Adipocyte (in vitro differentiated cells): Measurements from ENCODE around the gene ALG13.
A peak's percentile ranks its signal among the peaks of the same experiment; 100 is the strongest.

Source experiments
- DNase-seq: peaks from one replicate; pipeline ENCODE4 v3.0.0-alpha.2; 2015; ENCODE audit warnings: low read depth
- H3K27me3 ChIP-seq: replicated peaks from 2 replicates; pipeline ENCODE4 v1.7.0; 2013; ENCODE audit warnings: mild to moderate bottlenecking, low read length, moderate library complexity; ENCODE audit not compliant: control insufficient read depth, insufficient read depth
- H3K36me3 ChIP-seq: 2 replicates; pipeline ENCODE4 v1.7.0; 2013; ENCODE audit warnings: low read length, mild to moderate bottlenecking, moderate library complexity; ENCODE audit not compliant: control insufficient read depth, insufficient read depth, severe bottlenecking
- H3K4me1 ChIP-seq: 2 replicates; pipeline ENCODE4 v1.7.0; 2013; ENCODE audit warnings: mild to moderate bottlenecking, low read length, moderate library complexity; ENCODE audit not compliant: control insufficient read depth, insufficient read depth
- H3K4me3 ChIP-seq: 2 replicates; pipeline ENCODE4 v1.7.0; 2013; ENCODE audit warnings: mild to moderate bottlenecking, low read length, moderate library complexity
- H3K9ac ChIP-seq: 2 replicates; pipeline ENCODE4 v1.7.0; 2013; ENCODE audit warnings: mild to moderate bottlenecking, low read length, moderate library complexity
- H3K9me3 ChIP-seq: 2 replicates; pipeline ENCODE4 v1.7.0; 2013; ENCODE audit warnings: mild to moderate bottlenecking, low read length, moderate library complexity; ENCODE audit not compliant: control insufficient read depth

ALG13 gene

DNA sequence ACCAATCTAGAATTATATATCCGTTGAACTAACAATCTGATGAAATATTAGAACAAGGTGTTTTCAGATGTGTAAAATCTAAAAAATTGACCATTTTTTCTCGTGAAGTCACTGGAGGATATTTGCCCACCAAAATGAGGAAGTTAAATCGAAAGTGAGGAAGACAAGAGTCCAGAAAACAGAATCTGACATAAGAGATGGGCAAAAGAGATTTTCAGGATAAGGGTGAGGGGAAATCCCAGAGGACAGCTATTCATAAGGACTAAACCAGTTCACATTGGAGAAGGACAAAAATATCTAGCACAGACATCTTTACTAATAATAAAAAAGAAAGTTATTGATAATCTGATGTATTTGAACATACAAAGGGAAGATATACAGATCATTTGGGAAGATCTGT, 18.7 kb upstream of the ALG13 start:
- Histone ChIP-seq H3K4me3 (no peak overlapping the region), H3K9me3 (no peaks in the 10 kb centered on the region), H3K27me3 (peaks cover 17% of the 10 kb centered on the region), H3K9ac (no peak overlapping the region), H3K36me3 (no peaks in the 10 kb centered on the region), H3K4me1 (no peaks in the 10 kb centered on the region)
- DNase-seq = no peak

- H3K4me1 ChIP-seq = no peaks in the 10 kb centered on the region
- peak overlapping the region; percentile 33 for H3K4me3 ChIP-seq
Measured at GRCh38 chrX:111671668-111672067, 9.3 kb upstream of the ALG13 start.

DNA sequence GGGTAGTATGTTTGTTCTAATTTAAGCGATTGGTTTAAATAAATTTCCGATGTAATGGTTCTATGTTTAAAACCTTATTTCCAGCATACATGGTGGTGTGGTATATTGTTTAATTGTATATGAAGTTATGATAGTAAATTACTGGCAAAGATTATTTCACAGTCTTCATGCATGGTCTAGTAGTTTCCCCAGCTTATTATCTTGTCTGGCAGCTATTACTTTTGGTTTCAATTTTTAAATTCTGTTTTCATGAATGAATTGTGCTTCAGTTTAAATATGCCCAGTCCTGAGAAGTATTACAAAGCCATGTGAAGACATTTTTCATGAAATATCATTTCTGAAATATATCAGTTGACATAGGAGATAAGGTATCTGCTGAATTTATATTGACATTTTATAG, 6.3 kb downstream of the ALG13 start:
- Histone ChIP-seq H3K4me3 (no peak overlapping the region), H3K4me1 (no peaks in the 10 kb centered on the region), H3K36me3 (peaks cover 58% of the 10 kb centered on the region), H3K9me3 (no peaks in the 10 kb centered on the region), H3K9ac (no peak overlapping the region), H3K27me3 (peaks cover 3% of the 10 kb centered on the region)
- DNase-seq = no peak

More at GRCh38 chrX:111671668-111672067, 9.3 kb upstream of the ALG13 start:
- Histone ChIP-seq H3K27me3 (no peaks in the 10 kb centered on the region), H3K9ac (no peak overlapping the region), H3K36me3 (no peaks in the 10 kb centered on the region), H3K9me3 (no peaks in the 10 kb centered on the region)
- peak; percentile 18 for DNase-seq

GRCh38 chrX:111695297-111695880, 14.4 kb downstream of the ALG13 start:
- Histone ChIP-seq H3K9ac (no peak overlapping the region), H3K9me3 (no peaks in the 10 kb centered on the region), H3K4me1 (no peaks in the 10 kb centered on the region), H3K4me3 (no peak overlapping the region), H3K36me3 (peaks cover 15% of the 10 kb centered on the region), H3K27me3 (no peaks in the 10 kb centered on the region)
- DNase-seq = no peak

GRCh38 chrX:111719426-111720210, 38.6 kb downstream of the ALG13 start:
- H3K9ac ChIP-seq = no peak overlapping the region
- peaks cover 6% of the 10 kb centered on the region for H3K36me3 ChIP-seq
- no peak overlapping the region for H3K4me3 ChIP-seq
- peak; percentile 38 for DNase-seq
- no peaks in the 10 kb centered on the region for H3K9me3 ChIP-seq
- H3K4me1 ChIP-seq = no peaks in the 10 kb centered on the region
- H3K27me3 ChIP-seq = no peaks in the 10 kb centered on the region

DNA sequence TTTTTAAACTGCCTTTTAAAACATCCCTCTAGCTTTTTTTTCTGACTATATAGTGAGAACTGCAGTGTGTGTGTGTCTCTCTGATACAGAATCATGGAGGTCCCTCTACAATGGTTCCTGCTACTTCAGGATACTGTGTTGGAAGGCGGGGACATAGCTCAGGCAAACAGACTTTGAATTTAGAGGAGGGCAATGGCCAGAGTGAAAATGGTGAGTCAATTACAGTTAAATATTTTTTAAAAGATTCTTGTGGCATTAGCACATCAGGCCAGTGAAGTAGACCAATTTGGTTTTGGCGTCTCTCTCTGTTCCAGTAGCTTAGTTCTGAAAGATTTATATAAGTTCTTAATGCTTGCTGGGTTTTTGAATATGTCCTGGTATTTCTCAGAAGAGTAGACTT, 47.1 kb downstream of the ALG13 start:
- H3K36me3 ChIP-seq = peaks cover 48% of the 10 kb centered on the region
- DNase-seq = peak; percentile 3
- H3K4me3 ChIP-seq = no peak overlapping the region
- no peak overlapping the region for H3K9ac ChIP-seq
- no peaks in the 10 kb centered on the region for H3K9me3 ChIP-seq
- no peaks in the 10 kb centered on the region for H3K27me3 ChIP-seq
- no peaks in the 10 kb centered on the region for H3K4me1 ChIP-seq

- Histone ChIP-seq H3K4me3 (no peak overlapping the region), H3K27me3 (no peaks in the 10 kb centered on the region), H3K9me3 (no peaks in the 10 kb centered on the region), H3K9ac (no peak overlapping the region), H3K36me3 (peaks cover 61% of the 10 kb centered on the region), H3K4me1 (no peaks in the 10 kb centered on the region)
- DNase-seq = no peak
Measured at GRCh38 chrX:111731351-111731750, 50.4 kb downstream of the ALG13 start.

GRCh38 chrX:111736571-111736970, 55.6 kb downstream of the ALG13 start:
- Histone ChIP-seq H3K4me1 (no peaks in the 10 kb centered on the region), H3K36me3 (peaks cover 61% of the 10 kb centered on the region), H3K4me3 (no peak overlapping the region), H3K9me3 (no peaks in the 10 kb centered on the region), H3K9ac (no peak overlapping the region), H3K27me3 (peaks cover 4% of the 10 kb centered on the region)
- no peak for DNase-seq

- H3K9me3 ChIP-seq = no peaks in the 10 kb centered on the region
- no peak overlapping the region for H3K4me3 ChIP-seq
- peaks cover 4% of the 10 kb centered on the region for H3K27me3 ChIP-seq
- H3K4me1 ChIP-seq = no peaks in the 10 kb centered on the region
- peaks cover 36% of the 10 kb centered on the region for H3K36me3 ChIP-seq
- no peak overlapping the region for H3K9ac ChIP-seq
- no peak for DNase-seq
Measured at GRCh38 chrX:111742018-111742417, 61.0 kb downstream of the ALG13 start.

DNA sequence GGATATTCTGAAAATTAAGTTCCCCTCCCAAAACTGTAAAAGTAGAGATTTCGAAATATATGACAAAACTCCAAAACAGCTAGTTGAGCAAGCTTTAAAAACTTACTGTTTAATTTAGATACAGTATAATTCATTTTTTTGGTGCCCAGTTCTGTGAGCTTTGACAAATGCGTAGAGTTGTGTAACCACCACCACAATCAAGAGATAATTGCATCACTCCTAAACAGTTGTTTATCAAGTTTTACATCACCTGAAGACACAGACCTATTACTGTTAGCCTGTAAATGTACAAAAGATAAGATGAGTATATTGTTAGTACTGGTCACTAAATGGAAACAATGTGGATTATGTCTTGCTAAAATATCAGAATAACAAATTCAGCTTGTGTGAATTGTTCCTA, 62.3 kb downstream of the ALG13 start:
- Histone ChIP-seq H3K27me3 (no peaks in the 10 kb centered on the region), H3K9ac (no peak overlapping the region), H3K4me1 (no peaks in the 10 kb centered on the region), H3K36me3 (peaks cover 31% of the 10 kb centered on the region), H3K9me3 (no peaks in the 10 kb centered on the region), H3K4me3 (no peak overlapping the region)
- peak; percentile 34 for DNase-seq

DNA sequence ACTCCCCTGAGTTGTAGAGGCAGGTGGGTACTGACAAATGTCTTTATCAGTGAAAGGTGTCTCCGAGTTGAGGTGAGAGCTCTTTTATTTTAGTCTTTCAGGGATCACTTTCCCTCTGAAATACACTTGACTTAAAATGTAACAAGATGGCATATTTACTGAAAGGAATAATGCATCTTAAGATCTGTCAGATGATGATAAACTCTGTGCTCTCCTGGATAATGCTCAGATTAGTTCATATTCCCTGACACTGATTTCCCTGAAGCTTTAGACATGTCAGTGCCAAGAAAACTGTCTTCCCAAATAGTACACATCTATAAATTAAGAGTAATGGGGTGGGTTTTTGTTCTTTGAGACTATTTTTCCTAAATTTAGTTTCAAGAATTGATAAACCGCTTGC, 75.5 kb downstream of the ALG13 start:
- no peak for DNase-seq
- Histone ChIP-seq H3K36me3 (peaks cover 15% of the 10 kb centered on the region), H3K4me1 (no peaks in the 10 kb centered on the region), H3K4me3 (no peak overlapping the region), H3K27me3 (no peaks in the 10 kb centered on the region), H3K9me3 (peaks cover 9% of the 10 kb centered on the region), H3K9ac (no peak overlapping the region)
